ENCODE data around the gene TBCD.

DNA sequence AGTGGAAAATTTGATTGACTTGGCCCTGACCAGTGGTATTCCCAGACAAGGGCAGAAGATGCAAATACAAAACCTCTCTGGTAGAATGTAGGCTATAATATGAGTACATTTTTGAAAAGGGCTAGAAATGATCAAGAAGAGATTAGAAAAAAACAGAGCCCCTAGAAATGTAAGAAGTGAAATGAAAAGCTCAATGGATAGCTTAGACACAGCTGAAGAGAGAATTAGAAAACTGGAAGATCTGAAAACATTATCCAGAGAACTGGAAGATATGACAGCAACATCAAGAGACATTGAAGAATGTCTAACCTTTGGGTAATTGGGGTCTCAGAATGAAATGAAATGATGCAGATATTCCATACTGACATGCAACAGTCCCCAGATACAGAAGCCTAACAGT lies 193.1 kb downstream of the TBCD start:
- no peak for TF ChIP-seq EZH2phosphoT487 (IDR thresholded peaks at IDR 0.05; ENCODE audit: low read length)
- TF ChIP-seq, protein P1, sequence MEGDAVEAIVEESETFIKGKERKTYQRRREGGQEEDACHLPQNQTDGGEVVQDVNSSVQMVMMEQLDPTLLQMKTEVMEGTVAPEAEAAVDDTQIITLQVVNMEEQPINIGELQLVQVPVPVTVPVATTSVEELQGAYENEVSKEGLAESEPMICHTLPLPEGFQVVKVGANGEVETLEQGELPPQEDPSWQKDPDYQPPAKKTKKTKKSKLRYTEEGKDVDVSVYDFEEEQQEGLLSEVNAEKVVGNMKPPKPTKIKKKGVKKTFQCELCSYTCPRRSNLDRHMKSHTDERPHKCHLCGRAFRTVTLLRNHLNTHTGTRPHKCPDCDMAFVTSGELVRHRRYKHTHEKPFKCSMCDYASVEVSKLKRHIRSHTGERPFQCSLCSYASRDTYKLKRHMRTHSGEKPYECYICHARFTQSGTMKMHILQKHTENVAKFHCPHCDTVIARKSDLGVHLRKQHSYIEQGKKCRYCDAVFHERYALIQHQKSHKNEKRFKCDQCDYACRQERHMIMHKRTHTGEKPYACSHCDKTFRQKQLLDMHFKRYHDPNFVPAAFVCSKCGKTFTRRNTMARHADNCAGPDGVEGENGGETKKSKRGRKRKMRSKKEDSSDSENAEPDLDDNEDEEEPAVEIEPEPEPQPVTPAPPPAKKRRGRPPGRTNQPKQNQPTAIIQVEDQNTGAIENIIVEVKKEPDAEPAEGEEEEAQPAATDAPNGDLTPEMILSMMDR (IDR thresholded peaks at IDR 0.05; ENCODE audit: low read length), result no peak
